Panc1 (cell line): ENCODE data around the gene IQCH. TPM values are rescaled to one million over a fixed set of nuclear protein-coding genes. Genes with fewer than 3 reads are reported as not detected.

Experiments used
- ATAC-seq: fragments of 200-7000 bp; cut with Tn5 transposase; 2 replicates; pipeline ENCODE4 v1.9.1; 2020; ENCODE audit warnings: mild to moderate bottlenecking, moderate library complexity
- BruUV-seq: library from RNA; stranded (reverse); fragments of 400-500 nt; replicated peaks from 2 replicates; lab custom pipeline; 2021; lab: Mats Ljungman, UMichigan
- CTCF ChIA-PET: fragments of 300-600 bp; sonication (Branson Sonifier 250); formaldehyde crosslinking; loops from one replicate; lab custom pipeline; 2022; ENCODE audit warnings: antibody characterized with exemption; lab: Charles Lee
- POLR2A ChIA-PET: fragments of 300-600 bp; sonication (Branson Sonifier 250); formaldehyde crosslinking; loops from one replicate; lab custom pipeline; 2022; ENCODE audit warnings: antibody characterized with exemption; lab: Charles Lee
- DNase-seq: peaks from one replicate; pipeline ENCODE4 v3.0.0-alpha.2; 2010; ENCODE audit warnings: low read depth, low spot score
- H3K27ac ChIP-seq: 2 replicates; pipeline ENCODE4 v1.5.1; 2011; ENCODE audit warnings: mild to moderate bottlenecking, low read length, inconsistent platforms
- H3K27me3 ChIP-seq: fragments of 200-500 bp; sonication (Bioruptor generic); 2 replicates; pipeline ENCODE4 v1.6.0; 2014; ENCODE audit warnings: low read length, inconsistent platforms; ENCODE audit not compliant: control insufficient read depth, insufficient read depth
- H3K36me3 ChIP-seq: fragments of 200-500 bp; sonication (Bioruptor generic); 2 replicates; pipeline ENCODE4 v1.5.1; 2014; ENCODE audit warnings: inconsistent platforms, mild to moderate bottlenecking, low read length, moderate library complexity; ENCODE audit not compliant: control insufficient read depth, insufficient read depth
- H3K4me1 ChIP-seq: 2 replicates; pipeline ENCODE4 v1.5.1; 2011; ENCODE audit warnings: inconsistent platforms, mild to moderate bottlenecking, low read length, moderate library complexity; ENCODE audit not compliant: control insufficient read depth, insufficient read depth
- H3K4me3 ChIP-seq, 2 experiments: 2 replicates each; pipeline ENCODE4 v1.5.1; 2011 to 2012; ENCODE audit warnings: low read depth in 2 of 2, low read length in 2 of 2, mild to moderate bottlenecking in 2 of 2, inconsistent platforms in 1 of 2, moderate library complexity in 1 of 2
- H3K9me3 ChIP-seq: fragments of 200-500 bp; sonication (Bioruptor generic); 2 replicates; pipeline ENCODE4 v1.5.1; 2014; ENCODE audit warnings: low read depth, mild to moderate bottlenecking, inconsistent platforms, low read length, moderate library complexity; ENCODE audit not compliant: control insufficient read depth, insufficient read depth
- POLR2AphosphoS5 ChIP-seq: IDR thresholded peaks from 2 replicates; pipeline ENCODE4 v1.6.1; 2012; ENCODE audit warnings: mild to moderate bottlenecking, low read depth, low read length, moderate library complexity
- SIN3A ChIP-seq: IDR thresholded peaks from 2 replicates; pipeline ENCODE4 v1.6.1; 2012; ENCODE audit warnings: low read depth, mild to moderate bottlenecking, low read length, moderate library complexity, borderline replicate concordance; ENCODE audit not compliant: insufficient read depth
- TCF7L2 ChIP-seq: IDR thresholded peaks from 2 replicates; pipeline ENCODE4 v1.6.1; 2011; ENCODE audit warnings: mild to moderate bottlenecking, low read depth, low read length, inconsistent platforms
- in situ Hi-C: cut with HindIII; loops from 2 replicates; pipeline ENCODE4 v1.10.0; 2016; ENCODE audit warnings: low sequenced_read_pairs, low pct_unique_long_range_greater_than_20kb
- intact Hi-C: fragments of 100-400 bp; cut with micrococcal nuclease; formaldehyde crosslinking; loops from one replicate; pipeline ENCODE4 v1.10.0; 2022; ENCODE audit not compliant: unreplicated experiment
- total RNA-seq: library from RNA; stranded (reverse); gene quantifications from one replicate; pipeline ENCODE4 v1.2.1, GENCODE V29; 2021; ENCODE audit not compliant: unreplicated experiment
- TF ChIP-seq, protein P1 (sequence below), 2 experiments: IDR thresholded peaks; 2 replicates each; pipeline ENCODE4 v1.6.1; 2011 to 2012; ENCODE audit warnings: low read depth in 2 of 2, control low read depth in 1 of 2, low read length in 1 of 2, mild to moderate bottlenecking in 1 of 2, moderate library complexity in 1 of 2; ENCODE audit not compliant: insufficient read depth in 1 of 2
- TF ChIP-seq, protein P2 (sequence below): fragments of 450-650 bp; IDR thresholded peaks from 2 replicates; pipeline ENCODE4 v1.5.1; 2017; ENCODE audit warnings: mild to moderate bottlenecking

IQCH gene
- total RNA-seq, 1 experiment from 2014 or later = 3.9 TPM

DNA sequence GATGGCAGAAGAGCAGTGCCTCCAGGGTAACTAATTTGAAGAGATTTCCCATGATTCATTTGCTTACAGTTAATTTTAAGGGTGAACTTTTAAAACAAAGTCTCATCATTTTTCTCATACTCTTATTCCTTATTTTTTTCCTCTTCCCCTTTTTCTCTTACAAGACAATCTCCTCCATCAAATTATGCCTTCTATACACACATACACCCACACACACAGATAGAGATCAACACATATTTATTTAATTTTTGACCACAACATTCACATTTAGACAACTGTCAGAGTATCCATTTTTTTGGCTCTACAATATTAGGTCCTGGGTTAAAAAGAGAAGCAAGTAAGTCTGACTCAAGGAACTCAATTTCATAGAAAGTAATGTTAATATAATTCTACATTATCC is 37.7 kb upstream of the IQCH start:
- CTCF ChIA-PET = no interaction called here
- POLR2A ChIA-PET = no interaction called here
- Histone ChIP-seq H3K9me3 (no peaks in the 10 kb centered on the region), H3K4me1 (no peaks in the 10 kb centered on the region), H3K27ac (no peak overlapping the region), H3K27me3 (no peaks in the 10 kb centered on the region), H3K4me3 (no peak overlapping the region), H3K36me3 (peaks cover 4% of the 10 kb centered on the region; the same call in 1 of the 2 replicates)
- intact Hi-C loops = no loop called here
- in situ Hi-C loops = no loop called here
- TF ChIP-seq, protein P1, sequence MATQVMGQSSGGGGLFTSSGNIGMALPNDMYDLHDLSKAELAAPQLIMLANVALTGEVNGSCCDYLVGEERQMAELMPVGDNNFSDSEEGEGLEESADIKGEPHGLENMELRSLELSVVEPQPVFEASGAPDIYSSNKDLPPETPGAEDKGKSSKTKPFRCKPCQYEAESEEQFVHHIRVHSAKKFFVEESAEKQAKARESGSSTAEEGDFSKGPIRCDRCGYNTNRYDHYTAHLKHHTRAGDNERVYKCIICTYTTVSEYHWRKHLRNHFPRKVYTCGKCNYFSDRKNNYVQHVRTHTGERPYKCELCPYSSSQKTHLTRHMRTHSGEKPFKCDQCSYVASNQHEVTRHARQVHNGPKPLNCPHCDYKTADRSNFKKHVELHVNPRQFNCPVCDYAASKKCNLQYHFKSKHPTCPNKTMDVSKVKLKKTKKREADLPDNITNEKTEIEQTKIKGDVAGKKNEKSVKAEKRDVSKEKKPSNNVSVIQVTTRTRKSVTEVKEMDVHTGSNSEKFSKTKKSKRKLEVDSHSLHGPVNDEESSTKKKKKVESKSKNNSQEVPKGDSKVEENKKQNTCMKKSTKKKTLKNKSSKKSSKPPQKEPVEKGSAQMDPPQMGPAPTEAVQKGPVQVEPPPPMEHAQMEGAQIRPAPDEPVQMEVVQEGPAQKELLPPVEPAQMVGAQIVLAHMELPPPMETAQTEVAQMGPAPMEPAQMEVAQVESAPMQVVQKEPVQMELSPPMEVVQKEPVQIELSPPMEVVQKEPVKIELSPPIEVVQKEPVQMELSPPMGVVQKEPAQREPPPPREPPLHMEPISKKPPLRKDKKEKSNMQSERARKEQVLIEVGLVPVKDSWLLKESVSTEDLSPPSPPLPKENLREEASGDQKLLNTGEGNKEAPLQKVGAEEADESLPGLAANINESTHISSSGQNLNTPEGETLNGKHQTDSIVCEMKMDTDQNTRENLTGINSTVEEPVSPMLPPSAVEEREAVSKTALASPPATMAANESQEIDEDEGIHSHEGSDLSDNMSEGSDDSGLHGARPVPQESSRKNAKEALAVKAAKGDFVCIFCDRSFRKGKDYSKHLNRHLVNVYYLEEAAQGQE (IDR thresholded peaks at IDR 0.05; ENCODE audit: insufficient read depth in 1 of 2, low read depth in 2 of 2, low read length in 1 of 2) = no peak
- TF ChIP-seq POLR2AphosphoS5 = no peak
- TF ChIP-seq, protein P2, sequence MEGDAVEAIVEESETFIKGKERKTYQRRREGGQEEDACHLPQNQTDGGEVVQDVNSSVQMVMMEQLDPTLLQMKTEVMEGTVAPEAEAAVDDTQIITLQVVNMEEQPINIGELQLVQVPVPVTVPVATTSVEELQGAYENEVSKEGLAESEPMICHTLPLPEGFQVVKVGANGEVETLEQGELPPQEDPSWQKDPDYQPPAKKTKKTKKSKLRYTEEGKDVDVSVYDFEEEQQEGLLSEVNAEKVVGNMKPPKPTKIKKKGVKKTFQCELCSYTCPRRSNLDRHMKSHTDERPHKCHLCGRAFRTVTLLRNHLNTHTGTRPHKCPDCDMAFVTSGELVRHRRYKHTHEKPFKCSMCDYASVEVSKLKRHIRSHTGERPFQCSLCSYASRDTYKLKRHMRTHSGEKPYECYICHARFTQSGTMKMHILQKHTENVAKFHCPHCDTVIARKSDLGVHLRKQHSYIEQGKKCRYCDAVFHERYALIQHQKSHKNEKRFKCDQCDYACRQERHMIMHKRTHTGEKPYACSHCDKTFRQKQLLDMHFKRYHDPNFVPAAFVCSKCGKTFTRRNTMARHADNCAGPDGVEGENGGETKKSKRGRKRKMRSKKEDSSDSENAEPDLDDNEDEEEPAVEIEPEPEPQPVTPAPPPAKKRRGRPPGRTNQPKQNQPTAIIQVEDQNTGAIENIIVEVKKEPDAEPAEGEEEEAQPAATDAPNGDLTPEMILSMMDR = no peak
- TF ChIP-seq SIN3A = no peak
- no peak for TF ChIP-seq TCF7L2
- ATAC-seq = no peak
- DNase-seq = no peak
- BruUV-seq = no TSS peak

DNA sequence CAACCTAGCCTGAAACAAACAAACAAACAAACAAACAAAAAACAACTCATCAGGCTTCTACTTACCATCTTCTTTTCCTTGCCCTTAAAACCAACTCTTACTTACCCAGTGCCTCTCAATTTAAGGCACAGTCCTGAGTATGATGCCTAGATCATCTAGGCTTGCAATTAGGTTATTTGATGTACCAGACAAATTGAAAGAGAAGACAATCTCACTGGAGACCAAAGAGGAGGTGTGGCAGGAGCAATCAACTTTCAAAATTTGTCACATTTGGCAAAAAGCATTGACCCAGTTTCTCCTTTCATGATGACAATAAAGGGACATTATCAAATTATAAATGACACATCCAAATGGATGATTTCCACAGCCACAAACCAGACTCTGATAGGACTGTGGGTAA is 36.2 kb upstream of the IQCH start:
- TF ChIP-seq SIN3A (no peak), POLR2AphosphoS5 (no peak), TCF7L2 (no peak)
- TF ChIP-seq, protein P1 (IDR thresholded peaks at IDR 0.05; ENCODE audit: insufficient read depth in 1 of 2, low read depth in 2 of 2, low read length in 1 of 2) = no peak
- TF ChIP-seq, protein P2 = no peak
- ChIA-PET CTCF (no interaction called here), POLR2A (no interaction called here)
- intact Hi-C loops (no loop called here), in situ Hi-C loops (no loop called here)
- DNase-seq (no peak), ATAC-seq (no peak)
- Histone ChIP-seq H3K9me3 (no peaks in the 10 kb centered on the region), H3K4me3 (no peak overlapping the region), H3K27ac (no peak overlapping the region), H3K27me3 (no peaks in the 10 kb centered on the region), H3K36me3 (no peaks in the 10 kb centered on the region), H3K4me1 (no peaks in the 10 kb centered on the region)
- no TSS peak for BruUV-seq
